Measurements from ENCODE around the gene RBM44.

DNA sequence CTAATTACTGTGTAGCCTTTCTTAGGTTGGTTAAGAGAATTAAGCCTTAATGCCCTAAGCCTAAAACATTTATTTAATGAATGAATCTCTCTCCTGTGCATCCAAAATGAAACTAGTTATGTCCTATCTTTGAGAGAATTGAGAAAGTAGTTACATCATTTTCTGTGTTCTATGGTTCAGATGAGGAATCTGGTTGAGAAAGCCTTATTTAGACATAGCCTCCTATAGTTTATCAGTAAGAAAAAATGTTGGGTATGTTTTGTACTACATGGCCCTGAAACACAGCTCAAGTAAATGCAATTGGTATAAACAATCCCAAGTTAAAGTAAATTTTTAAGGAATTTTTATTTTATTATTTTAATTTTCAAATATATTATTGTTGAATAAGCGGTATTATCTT is 35.0 kb downstream of the RBM44 start:
- TF ChIP-seq, protein P1, sequence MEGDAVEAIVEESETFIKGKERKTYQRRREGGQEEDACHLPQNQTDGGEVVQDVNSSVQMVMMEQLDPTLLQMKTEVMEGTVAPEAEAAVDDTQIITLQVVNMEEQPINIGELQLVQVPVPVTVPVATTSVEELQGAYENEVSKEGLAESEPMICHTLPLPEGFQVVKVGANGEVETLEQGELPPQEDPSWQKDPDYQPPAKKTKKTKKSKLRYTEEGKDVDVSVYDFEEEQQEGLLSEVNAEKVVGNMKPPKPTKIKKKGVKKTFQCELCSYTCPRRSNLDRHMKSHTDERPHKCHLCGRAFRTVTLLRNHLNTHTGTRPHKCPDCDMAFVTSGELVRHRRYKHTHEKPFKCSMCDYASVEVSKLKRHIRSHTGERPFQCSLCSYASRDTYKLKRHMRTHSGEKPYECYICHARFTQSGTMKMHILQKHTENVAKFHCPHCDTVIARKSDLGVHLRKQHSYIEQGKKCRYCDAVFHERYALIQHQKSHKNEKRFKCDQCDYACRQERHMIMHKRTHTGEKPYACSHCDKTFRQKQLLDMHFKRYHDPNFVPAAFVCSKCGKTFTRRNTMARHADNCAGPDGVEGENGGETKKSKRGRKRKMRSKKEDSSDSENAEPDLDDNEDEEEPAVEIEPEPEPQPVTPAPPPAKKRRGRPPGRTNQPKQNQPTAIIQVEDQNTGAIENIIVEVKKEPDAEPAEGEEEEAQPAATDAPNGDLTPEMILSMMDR (IDR thresholded peaks at IDR 0.05; ENCODE audit: insufficient read depth, low read length) = no peak
- TF ChIP-seq, protein P2, sequence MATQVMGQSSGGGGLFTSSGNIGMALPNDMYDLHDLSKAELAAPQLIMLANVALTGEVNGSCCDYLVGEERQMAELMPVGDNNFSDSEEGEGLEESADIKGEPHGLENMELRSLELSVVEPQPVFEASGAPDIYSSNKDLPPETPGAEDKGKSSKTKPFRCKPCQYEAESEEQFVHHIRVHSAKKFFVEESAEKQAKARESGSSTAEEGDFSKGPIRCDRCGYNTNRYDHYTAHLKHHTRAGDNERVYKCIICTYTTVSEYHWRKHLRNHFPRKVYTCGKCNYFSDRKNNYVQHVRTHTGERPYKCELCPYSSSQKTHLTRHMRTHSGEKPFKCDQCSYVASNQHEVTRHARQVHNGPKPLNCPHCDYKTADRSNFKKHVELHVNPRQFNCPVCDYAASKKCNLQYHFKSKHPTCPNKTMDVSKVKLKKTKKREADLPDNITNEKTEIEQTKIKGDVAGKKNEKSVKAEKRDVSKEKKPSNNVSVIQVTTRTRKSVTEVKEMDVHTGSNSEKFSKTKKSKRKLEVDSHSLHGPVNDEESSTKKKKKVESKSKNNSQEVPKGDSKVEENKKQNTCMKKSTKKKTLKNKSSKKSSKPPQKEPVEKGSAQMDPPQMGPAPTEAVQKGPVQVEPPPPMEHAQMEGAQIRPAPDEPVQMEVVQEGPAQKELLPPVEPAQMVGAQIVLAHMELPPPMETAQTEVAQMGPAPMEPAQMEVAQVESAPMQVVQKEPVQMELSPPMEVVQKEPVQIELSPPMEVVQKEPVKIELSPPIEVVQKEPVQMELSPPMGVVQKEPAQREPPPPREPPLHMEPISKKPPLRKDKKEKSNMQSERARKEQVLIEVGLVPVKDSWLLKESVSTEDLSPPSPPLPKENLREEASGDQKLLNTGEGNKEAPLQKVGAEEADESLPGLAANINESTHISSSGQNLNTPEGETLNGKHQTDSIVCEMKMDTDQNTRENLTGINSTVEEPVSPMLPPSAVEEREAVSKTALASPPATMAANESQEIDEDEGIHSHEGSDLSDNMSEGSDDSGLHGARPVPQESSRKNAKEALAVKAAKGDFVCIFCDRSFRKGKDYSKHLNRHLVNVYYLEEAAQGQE (IDR thresholded peaks at IDR 0.05; ENCODE audit: insufficient replicate concordance, low read depth) = no peak
- TF ChIP-seq POLR2AphosphoS5 (IDR thresholded peaks at IDR 0.05; ENCODE audit: low read depth) = no peak
